ENCODE data around the gene LGALS12.

GRCh38 chr11:63520606-63521170 lies 14.8 kb downstream of the LGALS12 start:
- TF ChIP-seq GLIS3 (CRISPR knock-in tag; IDR thresholded peaks at IDR 0.05) (no peak), TCF4 (CRISPR knock-in tag; IDR thresholded peaks at IDR 0.05; ENCODE audit: borderline replicate concordance) (no peak), ESRRG (CRISPR knock-in tag; IDR thresholded peaks at IDR 0.05) (no peak), ZNF565 (CRISPR knock-in tag; conservative IDR thresholded peaks at IDR 0.05; ENCODE audit: low read depth) (no peak), ZC3H10 (CRISPR knock-in tag; IDR thresholded peaks at IDR 0.05) (no peak), ZFP30 (CRISPR knock-in tag; IDR thresholded peaks at IDR 0.05) (no peak), ZFP3 (CRISPR knock-in tag; IDR thresholded peaks at IDR 0.05) (no peak), ARNTL (CRISPR knock-in tag; IDR thresholded peaks at IDR 0.05; ENCODE audit: borderline replicate concordance, low read depth) (no peak), RARB (CRISPR knock-in tag; IDR thresholded peaks at IDR 0.05) (no peak), CSDC2 (CRISPR knock-in tag; IDR thresholded peaks at IDR 0.05) (no peak), TOX (CRISPR knock-in tag; IDR thresholded peaks at IDR 0.05; ENCODE audit: borderline replicate concordance) (no peak), ZNF8 (CRISPR knock-in tag; IDR thresholded peaks at IDR 0.05) (no peak)
- TF ChIP-seq, protein P1, sequence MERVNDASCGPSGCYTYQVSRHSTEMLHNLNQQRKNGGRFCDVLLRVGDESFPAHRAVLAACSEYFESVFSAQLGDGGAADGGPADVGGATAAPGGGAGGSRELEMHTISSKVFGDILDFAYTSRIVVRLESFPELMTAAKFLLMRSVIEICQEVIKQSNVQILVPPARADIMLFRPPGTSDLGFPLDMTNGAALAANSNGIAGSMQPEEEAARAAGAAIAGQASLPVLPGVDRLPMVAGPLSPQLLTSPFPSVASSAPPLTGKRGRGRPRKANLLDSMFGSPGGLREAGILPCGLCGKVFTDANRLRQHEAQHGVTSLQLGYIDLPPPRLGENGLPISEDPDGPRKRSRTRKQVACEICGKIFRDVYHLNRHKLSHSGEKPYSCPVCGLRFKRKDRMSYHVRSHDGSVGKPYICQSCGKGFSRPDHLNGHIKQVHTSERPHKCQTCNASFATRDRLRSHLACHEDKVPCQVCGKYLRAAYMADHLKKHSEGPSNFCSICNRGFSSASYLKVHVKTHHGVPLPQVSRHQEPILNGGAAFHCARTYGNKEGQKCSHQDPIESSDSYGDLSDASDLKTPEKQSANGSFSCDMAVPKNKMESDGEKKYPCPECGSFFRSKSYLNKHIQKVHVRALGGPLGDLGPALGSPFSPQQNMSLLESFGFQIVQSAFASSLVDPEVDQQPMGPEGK (CRISPR knock-in tag; IDR thresholded peaks at IDR 0.05; ENCODE audit: borderline replicate concordance): no peak
- TF ChIP-seq, protein P2, sequence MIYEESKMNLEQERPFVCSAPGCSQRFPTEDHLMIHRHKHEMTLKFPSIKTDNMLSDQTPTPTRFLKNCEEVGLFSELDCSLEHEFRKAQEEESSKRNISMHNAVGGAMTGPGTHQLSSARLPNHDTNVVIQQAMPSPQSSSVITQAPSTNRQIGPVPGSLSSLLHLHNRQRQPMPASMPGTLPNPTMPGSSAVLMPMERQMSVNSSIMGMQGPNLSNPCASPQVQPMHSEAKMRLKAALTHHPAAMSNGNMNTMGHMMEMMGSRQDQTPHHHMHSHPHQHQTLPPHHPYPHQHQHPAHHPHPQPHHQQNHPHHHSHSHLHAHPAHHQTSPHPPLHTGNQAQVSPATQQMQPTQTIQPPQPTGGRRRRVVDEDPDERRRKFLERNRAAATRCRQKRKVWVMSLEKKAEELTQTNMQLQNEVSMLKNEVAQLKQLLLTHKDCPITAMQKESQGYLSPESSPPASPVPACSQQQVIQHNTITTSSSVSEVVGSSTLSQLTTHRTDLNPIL (CRISPR knock-in tag; IDR thresholded peaks at IDR 0.05; ENCODE audit: low read depth): no peak

Measured in SK-N-SH treated with all-trans-retinoic acid at 6 μM for 48 hours (cell line).